ENCODE data around the gene CD163L1.
A peak's percentile ranks its signal among the peaks of the same experiment; 100 is the strongest.

Gene CD163L1

DNA sequence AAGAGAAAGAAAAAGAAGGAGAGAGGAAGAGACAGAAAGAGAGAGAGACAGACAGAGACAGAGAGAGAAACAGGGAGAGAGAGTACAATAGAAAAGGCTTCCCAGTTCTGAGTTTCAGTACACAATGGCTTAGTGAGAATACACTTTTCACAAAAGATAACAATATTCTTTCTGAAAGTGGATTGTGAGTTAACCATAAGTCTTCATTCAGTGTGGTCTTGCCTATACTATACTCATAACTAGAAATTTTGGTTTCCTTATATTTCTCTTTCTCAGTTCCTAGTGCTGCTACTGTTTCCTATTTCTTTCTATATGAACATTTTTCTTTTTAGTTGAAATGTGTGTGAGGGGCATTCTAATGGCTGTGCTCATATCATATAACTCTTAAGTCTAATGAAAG, 9.3 kb downstream of the CD163L1 start:
- Histone ChIP-seq H3K36me3 (ENCODE audit: control insufficient read depth, insufficient read depth, low read length) (no peaks in the 10 kb centered on the region), H2BK15ac (replicated peaks; ENCODE audit: low read depth) (no peak overlapping the region), H3K27ac (ENCODE audit: low read depth, low read length) (no peak overlapping the region), H3K27me3 (ENCODE audit: insufficient read depth, low read length, poor library complexity) (no peaks in the 10 kb centered on the region), H3K18ac (ENCODE audit: low read length) (no peak overlapping the region), H3K4me1 (ENCODE audit: control insufficient read depth, low read depth, low read length) (no peaks in the 10 kb centered on the region), H3K23ac (ENCODE audit: low read length) (no peak overlapping the region), H3K79me1 (ENCODE audit: low read length) (no peaks in the 10 kb centered on the region), H3K4ac (ENCODE audit: low read depth, low read length) (no peak overlapping the region), H2AK5ac (ENCODE audit: low read length) (no peak overlapping the region), H3K4me3 (ENCODE audit: low read length) (no peak overlapping the region), H3K56ac (ENCODE audit: low read length) (no peak overlapping the region), H2BK120ac (ENCODE audit: low read depth, low read length) (no peak overlapping the region), H4K8ac (ENCODE audit: low read depth, low read length) (no peak overlapping the region), H4K5ac (ENCODE audit: low read length) (no peak overlapping the region), H3K9ac (ENCODE audit: low read length) (no peak overlapping the region), H3K79me2 (ENCODE audit: control insufficient read depth, insufficient read depth, low read length) (no peaks in the 10 kb centered on the region), H2BK5ac (ENCODE audit: low read length) (no peak overlapping the region), H3K4me2 (ENCODE audit: low read length) (no peak overlapping the region)
- DNase-seq = no peak

DNA sequence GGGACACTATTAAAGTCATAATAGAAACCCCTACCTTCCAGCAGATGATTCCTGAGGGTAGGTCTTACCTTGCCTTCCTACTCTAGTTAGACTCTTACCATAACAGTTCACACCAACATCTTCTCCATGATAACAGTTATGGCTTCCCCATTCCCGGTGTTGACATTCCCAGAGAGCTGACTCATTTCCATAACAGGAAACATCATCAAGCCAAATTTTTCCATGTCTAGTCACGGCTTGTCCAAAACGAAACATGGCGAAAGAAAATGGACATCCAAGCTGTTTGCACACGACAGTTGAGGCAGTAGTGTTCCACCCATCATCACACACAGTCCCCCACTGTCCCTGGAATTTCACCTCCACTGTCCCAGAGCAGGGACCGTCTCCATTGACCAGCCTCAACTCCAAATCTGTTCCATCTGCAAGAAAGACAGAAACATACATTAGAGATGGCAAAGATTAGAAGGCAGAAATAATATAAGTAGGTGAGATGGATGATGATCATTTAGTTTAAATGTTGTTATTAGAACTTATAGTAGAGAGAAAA, 10.6 kb downstream of the CD163L1 start:
- Histone ChIP-seq H4K5ac (ENCODE audit: low read length) (no peak overlapping the region), H4K8ac (ENCODE audit: low read depth, low read length) (no peak overlapping the region), H3K4ac (ENCODE audit: low read depth, low read length) (no peak overlapping the region), H3K18ac (ENCODE audit: low read length) (no peak overlapping the region), H3K27me3 (ENCODE audit: insufficient read depth, low read length, poor library complexity) (no peaks in the 10 kb centered on the region), H3K23ac (ENCODE audit: low read length) (no peak overlapping the region), H3K4me1 (ENCODE audit: control insufficient read depth, low read depth, low read length) (no peaks in the 10 kb centered on the region), H3K36me3 (ENCODE audit: control insufficient read depth, insufficient read depth, low read length) (no peaks in the 10 kb centered on the region), H3K4me2 (ENCODE audit: low read length) (no peak overlapping the region), H3K56ac (ENCODE audit: low read length) (no peak overlapping the region), H2BK120ac (ENCODE audit: low read depth, low read length) (no peak overlapping the region), H3K79me2 (ENCODE audit: control insufficient read depth, insufficient read depth, low read length) (no peaks in the 10 kb centered on the region), H3K79me1 (ENCODE audit: low read length) (no peaks in the 10 kb centered on the region), H2AK5ac (ENCODE audit: low read length) (no peak overlapping the region), H2BK15ac (replicated peaks; ENCODE audit: low read depth) (no peak overlapping the region), H3K9ac (ENCODE audit: low read length) (no peak overlapping the region), H3K4me3 (ENCODE audit: low read length) (no peak overlapping the region), H2BK5ac (ENCODE audit: low read length) (no peak overlapping the region), H3K27ac (ENCODE audit: low read depth, low read length) (no peak overlapping the region)
- no CpG with 5 or more reads among the region's 6 CpGs for WGBS (ENCODE audit: extremely low coverage, insufficient coverage, low lambda C conversion rate)
- DNase-seq = no peak

DNA sequence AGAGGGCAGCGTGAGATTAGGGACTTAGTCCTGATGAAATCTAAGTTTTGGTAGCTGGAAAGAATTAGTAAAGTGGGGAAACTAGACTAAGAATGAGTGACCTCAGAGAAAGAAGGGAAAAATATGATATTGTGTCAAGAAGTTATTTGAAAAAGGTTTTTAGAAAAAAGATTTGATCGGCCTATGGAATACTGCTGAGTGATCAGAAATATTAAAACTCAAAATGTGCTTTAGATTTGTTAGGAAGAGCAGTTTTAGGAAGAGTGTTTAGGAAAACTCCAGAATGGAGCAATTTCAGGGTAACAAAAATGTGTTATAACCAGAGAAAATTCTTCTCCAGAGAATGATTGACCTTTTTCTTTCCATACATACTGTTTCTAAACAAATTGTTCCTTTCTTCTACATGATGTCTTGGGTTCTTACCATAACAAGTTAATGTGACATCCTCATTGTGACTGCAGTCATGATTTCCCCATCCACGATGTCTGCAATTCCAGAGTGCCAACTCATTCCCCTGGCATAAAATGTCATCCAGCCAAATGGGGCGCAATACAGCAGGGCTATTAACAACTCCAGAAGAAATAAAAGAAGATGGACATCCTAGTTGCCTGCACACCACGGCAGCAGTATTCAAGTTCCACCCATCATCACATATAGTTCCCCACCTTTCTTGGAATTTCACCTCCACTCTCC, 11.8 kb downstream of the CD163L1 start:
- Histone ChIP-seq H2BK15ac (replicated peaks; ENCODE audit: low read depth) (no peak overlapping the region), H3K79me2 (ENCODE audit: control insufficient read depth, insufficient read depth, low read length) (no peaks in the 10 kb centered on the region), H3K27ac (ENCODE audit: low read depth, low read length) (no peak overlapping the region), H3K23ac (ENCODE audit: low read length) (no peak overlapping the region), H2BK5ac (ENCODE audit: low read length) (no peak overlapping the region), H3K4me3 (ENCODE audit: low read length) (no peak overlapping the region), H3K4me1 (ENCODE audit: control insufficient read depth, low read depth, low read length) (no peaks in the 10 kb centered on the region), H3K9ac (ENCODE audit: low read length) (no peak overlapping the region), H3K36me3 (ENCODE audit: control insufficient read depth, insufficient read depth, low read length) (no peaks in the 10 kb centered on the region), H3K56ac (ENCODE audit: low read length) (no peak overlapping the region), H3K4me2 (ENCODE audit: low read length) (no peak overlapping the region), H3K18ac (ENCODE audit: low read length) (no peak overlapping the region), H3K79me1 (ENCODE audit: low read length) (no peaks in the 10 kb centered on the region), H2BK120ac (ENCODE audit: low read depth, low read length) (no peak overlapping the region), H4K8ac (ENCODE audit: low read depth, low read length) (no peak overlapping the region), H2AK5ac (ENCODE audit: low read length) (no peak overlapping the region), H3K27me3 (ENCODE audit: insufficient read depth, low read length, poor library complexity) (no peaks in the 10 kb centered on the region), H4K5ac (ENCODE audit: low read length) (no peak overlapping the region), H3K4ac (ENCODE audit: low read depth, low read length) (no peak overlapping the region)
- no peak for DNase-seq
- WGBS (ENCODE audit: extremely low coverage, insufficient coverage, low lambda C conversion rate) = 100% methylated on average over 1 of the region's 5 CpGs

DNA sequence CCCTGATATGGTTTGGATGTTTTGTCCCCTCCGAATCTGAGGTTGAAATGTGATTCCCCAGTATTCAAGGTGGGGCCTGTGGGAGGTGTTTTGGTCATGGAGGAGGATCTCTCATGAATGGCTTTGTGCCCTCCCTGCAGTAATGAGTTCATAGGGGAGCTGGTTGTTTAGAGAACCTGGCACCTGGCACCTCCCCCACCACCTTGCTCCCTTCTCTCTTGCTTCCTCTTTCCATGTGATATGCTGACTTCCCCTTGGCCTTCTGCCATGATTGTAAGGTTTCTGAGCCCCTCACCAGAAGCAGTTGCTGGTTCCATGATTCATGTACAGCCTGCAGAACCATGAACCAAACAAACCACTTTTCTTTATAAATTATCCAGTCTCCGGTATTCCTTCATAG, 32.6 kb downstream of the CD163L1 start:
- no peaks in the 10 kb centered on the region for H3K79me1 ChIP-seq (ENCODE audit: low read length)
- no peaks in the 10 kb centered on the region for H3K79me2 ChIP-seq (ENCODE audit: control insufficient read depth, insufficient read depth, low read length)
- H3K36me3 ChIP-seq (ENCODE audit: control insufficient read depth, insufficient read depth, low read length) = no peaks in the 10 kb centered on the region
- H3K9ac ChIP-seq (ENCODE audit: low read length) = no peak overlapping the region
- H4K8ac ChIP-seq (ENCODE audit: low read depth, low read length) = no peak overlapping the region
- no peak overlapping the region for H3K18ac ChIP-seq (ENCODE audit: low read length)
- H3K56ac ChIP-seq (ENCODE audit: low read length) = no peak overlapping the region
- no CpG with 5 or more reads among the region's 2 CpGs for WGBS (ENCODE audit: extremely low coverage, insufficient coverage, low lambda C conversion rate)
- H3K4me3 ChIP-seq (ENCODE audit: low read length) = no peak overlapping the region
- H3K27ac ChIP-seq (ENCODE audit: low read depth, low read length) = no peak overlapping the region
- no peak overlapping the region for H4K5ac ChIP-seq (ENCODE audit: low read length)
- no peak overlapping the region for H3K4me2 ChIP-seq (ENCODE audit: low read length)
- no peak overlapping the region for H2AK5ac ChIP-seq (ENCODE audit: low read length)
- peak; percentile 6 for DNase-seq
- no peak overlapping the region for H3K4ac ChIP-seq (ENCODE audit: low read depth, low read length)
- no peak overlapping the region for H2BK15ac ChIP-seq (replicated peaks; ENCODE audit: low read depth)
- H2BK5ac ChIP-seq (ENCODE audit: low read length) = no peak overlapping the region
- no peaks in the 10 kb centered on the region for H3K27me3 ChIP-seq (ENCODE audit: insufficient read depth, low read length, poor library complexity)
- H3K23ac ChIP-seq (ENCODE audit: low read length) = no peak overlapping the region
- H2BK120ac ChIP-seq (ENCODE audit: low read depth, low read length) = no peak overlapping the region
- no peaks in the 10 kb centered on the region for H3K4me1 ChIP-seq (ENCODE audit: control insufficient read depth, low read depth, low read length)

DNA sequence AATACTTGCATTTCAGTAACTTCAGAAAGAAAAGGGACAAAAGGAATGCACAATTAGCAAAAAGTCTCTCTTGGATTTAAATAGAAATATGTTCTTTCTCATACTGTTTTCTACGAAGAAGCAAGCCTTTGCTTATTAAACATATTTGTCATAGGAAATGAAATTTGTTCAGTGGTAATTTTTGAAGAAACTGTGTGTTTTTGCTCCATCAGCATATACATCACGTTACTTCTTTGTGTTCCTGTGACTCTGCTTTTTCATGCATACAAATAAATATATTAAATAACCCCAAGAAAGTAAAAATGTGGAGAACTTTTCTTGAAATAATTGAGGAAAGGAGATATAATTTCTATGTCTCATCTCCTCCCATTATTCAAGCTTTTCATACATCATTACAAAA, 39.7 kb downstream of the CD163L1 start:
- no peak overlapping the region for H3K56ac ChIP-seq (ENCODE audit: low read length)

DNA sequence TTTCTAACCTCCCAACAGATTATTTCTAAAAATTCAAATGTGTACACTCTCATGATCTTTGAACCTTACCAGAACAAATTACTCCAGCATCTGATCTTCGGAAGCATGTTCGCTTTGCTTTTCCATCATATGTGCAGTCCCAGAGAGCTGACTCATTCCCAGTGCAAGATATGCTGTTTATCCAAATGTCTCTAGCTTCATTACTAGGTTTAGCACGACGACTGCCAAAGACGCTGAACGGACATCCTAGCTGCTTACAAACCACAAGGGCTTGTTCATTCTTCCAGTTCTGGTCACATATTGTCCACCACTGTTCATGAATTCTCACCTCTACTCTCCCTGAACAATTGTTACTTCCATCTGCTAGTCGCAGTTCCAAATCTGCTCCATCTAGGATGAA, 40.5 kb downstream of the CD163L1 start:
- no peak overlapping the region for H2BK15ac ChIP-seq (replicated peaks; ENCODE audit: low read depth)
- H3K79me2 ChIP-seq (ENCODE audit: control insufficient read depth, insufficient read depth, low read length) = no peaks in the 10 kb centered on the region
- H2BK5ac ChIP-seq (ENCODE audit: low read length) = no peak overlapping the region
- H2BK120ac ChIP-seq (ENCODE audit: low read depth, low read length) = no peak overlapping the region
- H3K79me1 ChIP-seq (ENCODE audit: low read length) = no peaks in the 10 kb centered on the region
- no peak overlapping the region for H2AK5ac ChIP-seq (ENCODE audit: low read length)
- no peak overlapping the region for H3K56ac ChIP-seq (ENCODE audit: low read length)
- no peak overlapping the region for H3K18ac ChIP-seq (ENCODE audit: low read length)
- no peak overlapping the region for H3K4me2 ChIP-seq (ENCODE audit: low read length)
- WGBS (ENCODE audit: extremely low coverage, insufficient coverage, low lambda C conversion rate) = no CpG with 5 or more reads among the region's 7 CpGs
- no peak for DNase-seq
- H4K5ac ChIP-seq (ENCODE audit: low read length) = no peak overlapping the region
- H3K9ac ChIP-seq (ENCODE audit: low read length) = no peak overlapping the region
- no peaks in the 10 kb centered on the region for H3K4me1 ChIP-seq (ENCODE audit: control insufficient read depth, low read depth, low read length)
- H3K23ac ChIP-seq (ENCODE audit: low read length) = no peak overlapping the region
- H4K8ac ChIP-seq (ENCODE audit: low read depth, low read length) = no peak overlapping the region
- no peak overlapping the region for H3K4me3 ChIP-seq (ENCODE audit: low read length)
- no peaks in the 10 kb centered on the region for H3K36me3 ChIP-seq (ENCODE audit: control insufficient read depth, insufficient read depth, low read length)
- H3K27ac ChIP-seq (ENCODE audit: low read depth, low read length) = no peak overlapping the region
- H3K4ac ChIP-seq (ENCODE audit: low read depth, low read length) = no peak overlapping the region
- H3K27me3 ChIP-seq (ENCODE audit: insufficient read depth, low read length, poor library complexity) = no peaks in the 10 kb centered on the region

More for the DNA sequence above, 39.7 kb downstream of the CD163L1 start:
- no peaks in the 10 kb centered on the region for H3K27me3 ChIP-seq (ENCODE audit: insufficient read depth, low read length, poor library complexity)
- H3K9ac ChIP-seq (ENCODE audit: low read length) = no peak overlapping the region
- H2BK5ac ChIP-seq (ENCODE audit: low read length) = no peak overlapping the region
- no peaks in the 10 kb centered on the region for H3K4me1 ChIP-seq (ENCODE audit: control insufficient read depth, low read depth, low read length)
- no peak overlapping the region for H2BK120ac ChIP-seq (ENCODE audit: low read depth, low read length)
- no peak overlapping the region for H3K18ac ChIP-seq (ENCODE audit: low read length)
- no peak overlapping the region for H4K8ac ChIP-seq (ENCODE audit: low read depth, low read length)
- no peak overlapping the region for H3K27ac ChIP-seq (ENCODE audit: low read depth, low read length)
- H4K5ac ChIP-seq (ENCODE audit: low read length) = no peak overlapping the region
- H3K4ac ChIP-seq (ENCODE audit: low read depth, low read length) = no peak overlapping the region
- no peaks in the 10 kb centered on the region for H3K79me2 ChIP-seq (ENCODE audit: control insufficient read depth, insufficient read depth, low read length)
- WGBS (ENCODE audit: extremely low coverage, insufficient coverage, low lambda C conversion rate) = no CpG with 5 or more reads among the region's 2 CpGs
- no peak overlapping the region for H2AK5ac ChIP-seq (ENCODE audit: low read length)
- H3K79me1 ChIP-seq (ENCODE audit: low read length) = no peaks in the 10 kb centered on the region
- H3K4me3 ChIP-seq (ENCODE audit: low read length) = no peak overlapping the region
- H3K4me2 ChIP-seq (ENCODE audit: low read length) = no peak overlapping the region
- no peak for DNase-seq
- no peak overlapping the region for H3K23ac ChIP-seq (ENCODE audit: low read length)
- H2BK15ac ChIP-seq (replicated peaks; ENCODE audit: low read depth) = no peak overlapping the region
- no peaks in the 10 kb centered on the region for H3K36me3 ChIP-seq (ENCODE audit: control insufficient read depth, insufficient read depth, low read length)
